ENCODE results near the gene SHROOM3.

SHROOM3 gene

DNA sequence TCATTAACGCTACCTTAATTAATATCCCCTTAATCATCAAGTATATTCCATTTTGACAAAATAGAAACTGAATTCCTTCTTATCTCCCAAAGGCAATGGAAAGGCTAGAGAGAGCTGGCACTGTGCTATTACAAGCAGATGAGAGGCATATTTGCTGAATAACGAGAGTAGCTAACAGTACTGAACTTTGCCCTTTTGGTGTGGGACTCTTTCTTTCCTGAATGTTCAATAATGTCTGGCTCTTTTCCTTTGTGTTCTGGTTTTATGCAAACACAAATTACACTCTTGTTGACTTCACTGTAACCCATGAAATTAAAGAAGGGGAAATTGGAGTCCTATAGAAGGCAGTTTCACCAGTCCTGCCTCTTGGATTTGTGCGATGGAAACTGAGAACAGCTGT is 63.5 kb downstream of the SHROOM3 start:
- no peak for DNase-seq

DNA sequence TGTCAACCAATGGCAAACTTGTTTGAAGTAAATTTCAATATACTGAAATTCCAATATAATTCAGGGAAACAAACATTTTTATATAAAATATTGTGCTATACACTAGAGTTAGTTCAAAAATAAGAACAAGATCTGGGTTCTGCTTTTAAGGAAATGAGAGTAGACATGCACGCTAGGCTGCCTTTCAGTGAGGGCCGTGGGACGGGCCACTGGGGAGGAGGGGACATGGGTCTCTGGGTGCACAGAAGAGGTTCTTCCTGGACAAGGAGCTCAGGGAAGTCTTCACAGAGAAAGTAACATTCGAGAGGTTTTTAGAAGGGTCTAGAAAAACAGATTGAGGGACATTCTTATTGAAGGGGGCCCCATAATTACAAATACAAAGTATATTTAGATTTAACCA is 64.4 kb downstream of the SHROOM3 start:
- DNase-seq, result no peak

DNA sequence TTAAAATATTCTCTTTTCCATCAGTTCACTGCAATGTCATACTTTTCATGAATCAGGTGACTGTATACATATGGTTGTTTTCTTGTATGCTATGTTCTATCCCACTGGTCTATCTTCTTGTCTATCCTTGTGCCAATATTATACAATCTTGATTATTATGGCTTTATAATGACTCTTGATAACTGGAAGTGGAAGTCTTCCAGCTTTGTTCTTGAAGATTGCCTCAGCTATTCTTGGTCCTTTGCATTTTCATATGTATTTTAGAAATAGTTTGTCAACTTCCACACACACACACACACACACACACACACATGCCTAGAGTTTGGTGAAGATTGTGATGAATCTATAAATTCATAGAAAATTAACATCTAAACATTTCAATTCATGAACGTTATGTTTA is 67.9 kb downstream of the SHROOM3 start:
- DNase-seq, result no peak

DNA sequence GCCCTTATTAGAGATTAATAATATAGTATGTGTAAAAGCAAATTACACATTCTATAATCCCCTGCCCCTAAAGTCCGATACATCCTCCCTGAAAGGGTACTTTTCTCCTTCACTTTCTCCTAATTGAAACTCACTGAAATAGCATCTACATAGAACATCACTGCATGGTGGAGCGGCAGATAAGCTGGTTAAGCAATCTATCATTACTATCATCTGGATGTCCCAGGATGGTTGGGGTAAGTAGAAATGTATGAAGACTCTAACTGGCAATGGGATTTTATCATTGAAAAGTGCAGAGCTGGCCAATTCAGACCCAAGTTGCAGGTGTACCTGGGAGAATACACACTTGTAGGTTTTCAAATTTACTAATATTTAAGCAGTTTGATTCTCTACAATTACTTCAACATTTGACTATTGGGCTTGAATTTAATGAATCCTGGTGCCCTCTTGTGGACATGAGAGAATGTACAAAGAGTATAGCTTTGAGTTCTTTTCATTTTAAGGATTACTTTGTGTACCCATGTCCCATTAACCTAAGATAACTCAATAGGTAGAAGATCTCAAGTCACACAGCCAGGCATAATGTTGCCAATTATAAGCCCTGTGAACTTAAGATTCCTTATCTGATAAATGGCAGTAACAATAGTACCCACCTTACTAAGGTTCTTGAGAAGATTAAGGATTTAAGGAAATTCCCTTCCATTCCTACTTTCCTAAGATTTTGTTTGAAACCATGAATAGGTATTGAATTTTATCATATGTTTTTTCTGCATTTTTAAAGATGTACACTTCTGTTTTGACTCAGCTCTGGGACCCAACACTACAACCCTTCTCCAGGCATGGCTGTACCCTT is 69.8 kb downstream of the SHROOM3 start:
- no peak for DNase-seq

DNA sequence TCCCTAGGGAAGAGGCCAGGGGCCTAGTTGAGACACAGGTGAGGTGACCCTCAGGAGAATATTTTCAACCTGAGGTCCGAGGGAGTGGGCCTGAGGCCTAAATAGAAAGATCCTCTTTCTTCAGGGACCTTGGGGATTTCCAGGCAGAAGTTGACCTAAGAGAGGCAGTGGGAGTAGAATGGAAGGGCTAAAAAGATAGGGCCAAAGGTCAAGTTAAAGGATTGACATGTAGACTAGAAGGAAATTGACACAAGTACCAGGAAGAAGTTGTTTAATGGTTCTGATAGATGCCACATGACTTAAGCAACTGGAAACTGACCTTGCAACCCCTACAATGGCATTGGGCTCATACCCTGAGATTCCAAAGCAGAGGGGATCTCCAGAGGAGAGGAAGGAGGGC is 76.9 kb downstream of the SHROOM3 start:
- DNase-seq, result no peak

DNA sequence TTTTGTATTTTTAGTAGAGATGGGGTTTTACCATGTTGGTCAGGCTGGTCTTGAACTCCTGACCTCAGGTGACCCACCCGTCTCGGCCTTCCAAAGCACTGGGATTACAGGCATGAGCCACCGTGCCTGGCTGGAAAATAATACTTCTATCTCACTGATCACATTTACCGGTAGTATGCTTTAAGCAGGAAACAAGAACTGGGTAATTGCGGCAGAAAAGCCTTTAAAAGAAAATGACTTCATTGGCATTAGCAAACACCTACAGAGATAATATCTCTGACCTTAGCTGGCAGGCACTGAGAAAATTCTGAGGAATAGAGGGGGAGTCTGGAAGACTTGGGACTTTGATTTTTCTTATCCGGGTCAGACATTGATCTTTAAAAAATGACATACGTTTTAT is 78.5 kb downstream of the SHROOM3 start:
- DNase-seq, result no peak

DNA sequence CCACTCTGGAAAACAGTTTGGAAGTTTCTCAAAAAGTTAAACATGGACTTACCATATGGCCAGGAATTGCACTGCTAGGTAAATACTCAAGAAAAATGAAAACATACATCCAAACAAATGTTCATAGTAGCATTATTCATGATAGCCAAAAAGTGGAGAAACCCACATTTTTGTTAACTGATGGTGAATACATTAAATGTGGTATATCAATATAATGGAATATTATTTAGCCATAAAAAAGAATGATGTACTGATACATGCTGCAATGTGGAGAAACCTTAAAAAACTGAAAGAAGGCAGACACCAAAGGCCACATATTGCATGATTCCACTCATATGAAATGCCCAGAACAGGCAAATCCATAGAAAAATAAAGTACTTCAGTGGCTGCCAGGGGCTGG is 79.1 kb downstream of the SHROOM3 start:
- no peak for DNase-seq

DNA sequence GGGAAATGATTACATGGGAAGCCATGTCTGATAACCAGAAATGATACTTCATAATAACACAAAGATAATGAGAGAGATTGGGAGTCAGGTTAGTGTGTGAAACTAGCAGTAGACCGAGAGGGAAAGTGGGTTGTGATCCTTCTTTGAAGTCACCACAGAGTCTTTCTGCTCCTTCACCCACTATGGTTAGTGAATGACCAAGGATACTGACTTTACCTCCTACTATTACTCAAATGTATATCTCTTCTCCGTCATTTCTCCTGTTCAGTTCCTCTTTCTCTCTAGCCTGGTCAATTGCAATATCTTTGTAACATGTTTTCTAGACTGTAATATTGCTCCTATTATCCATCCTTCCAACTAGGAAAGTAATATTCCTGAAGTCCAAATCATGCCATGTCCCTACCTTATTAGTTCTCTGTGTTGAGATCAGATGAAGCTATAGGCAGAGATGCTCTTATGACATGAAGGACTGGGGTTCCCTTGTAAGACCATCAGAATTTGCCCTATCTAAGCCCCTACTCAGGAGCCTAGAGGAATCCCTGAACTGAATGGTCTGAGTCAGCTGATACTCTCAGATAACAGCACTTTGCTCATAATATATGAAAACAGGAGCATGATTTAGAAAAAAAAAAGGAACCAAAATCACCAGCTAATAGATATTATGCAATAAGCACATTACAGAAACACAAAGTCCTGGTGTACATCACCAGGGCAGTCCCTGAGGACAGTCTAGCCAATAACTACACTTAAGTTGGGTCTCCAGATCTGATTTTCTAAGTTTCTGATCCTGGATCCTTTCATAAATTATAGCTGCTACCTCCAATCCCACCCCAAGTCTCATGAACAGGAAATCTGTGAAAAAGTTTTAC is 81.2 kb downstream of the SHROOM3 start:
- DNase-seq, result no peak

DNA sequence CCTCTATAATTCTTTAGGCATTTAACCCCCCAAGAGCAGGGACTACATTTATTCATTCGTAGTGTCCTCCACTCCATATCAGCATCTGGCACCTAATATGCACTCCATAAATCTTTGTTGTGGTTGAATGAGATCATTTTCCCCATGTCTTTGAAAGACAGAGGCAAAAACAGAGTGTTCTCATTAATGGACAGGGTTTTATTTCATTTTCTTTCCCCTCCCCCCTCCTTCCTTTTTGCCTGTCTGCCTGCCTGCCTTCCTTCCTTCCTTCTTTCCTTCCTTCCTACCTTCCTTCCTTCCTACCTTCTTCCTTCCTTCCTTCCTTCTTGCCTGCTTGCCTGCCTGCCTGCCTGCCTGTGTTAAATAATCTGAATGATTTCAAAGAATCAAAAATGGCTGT is 83.2 kb downstream of the SHROOM3 start:
- no peak for DNase-seq

DNA sequence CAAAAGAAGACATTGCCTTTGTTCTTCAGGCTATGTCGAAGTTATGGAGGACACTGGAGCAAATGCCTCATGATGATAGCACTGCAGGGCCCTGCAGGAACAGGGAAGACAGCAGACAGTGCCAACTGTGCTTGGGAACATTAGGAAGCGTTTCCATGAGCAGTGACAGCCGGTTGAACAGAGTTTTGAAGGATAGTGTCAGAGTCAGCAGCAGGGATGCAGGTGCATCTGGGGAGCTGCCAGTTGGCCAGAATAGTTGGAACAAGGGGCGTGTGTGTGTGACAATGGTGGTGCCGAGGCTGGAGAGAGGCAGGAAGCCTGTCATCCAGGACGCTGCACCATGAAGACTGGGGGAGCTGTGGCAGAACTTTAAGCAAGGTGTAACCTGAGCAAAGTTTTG is 88.6 kb downstream of the SHROOM3 start:
- DNase-seq, result no peak

DNA sequence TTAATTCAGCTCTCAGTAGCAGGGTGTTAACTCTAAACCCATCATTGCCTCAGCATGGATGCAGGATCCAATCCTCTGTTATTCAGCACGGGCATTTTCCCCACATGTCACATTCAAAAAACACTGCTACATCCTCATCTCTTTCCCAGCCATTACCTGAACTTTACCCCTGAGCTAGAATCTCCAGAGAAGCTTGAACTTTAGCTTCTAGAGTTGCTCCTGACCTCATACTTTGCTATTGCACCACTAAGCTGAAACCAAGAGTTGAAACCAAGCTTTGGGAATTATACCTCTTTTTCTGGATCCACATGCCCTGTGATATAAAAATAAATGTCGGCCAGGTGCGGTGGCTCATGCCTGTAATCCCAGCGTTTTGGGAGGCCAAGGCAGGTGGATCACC is 90.7 kb downstream of the SHROOM3 start:
- DNase-seq, result no peak

DNA sequence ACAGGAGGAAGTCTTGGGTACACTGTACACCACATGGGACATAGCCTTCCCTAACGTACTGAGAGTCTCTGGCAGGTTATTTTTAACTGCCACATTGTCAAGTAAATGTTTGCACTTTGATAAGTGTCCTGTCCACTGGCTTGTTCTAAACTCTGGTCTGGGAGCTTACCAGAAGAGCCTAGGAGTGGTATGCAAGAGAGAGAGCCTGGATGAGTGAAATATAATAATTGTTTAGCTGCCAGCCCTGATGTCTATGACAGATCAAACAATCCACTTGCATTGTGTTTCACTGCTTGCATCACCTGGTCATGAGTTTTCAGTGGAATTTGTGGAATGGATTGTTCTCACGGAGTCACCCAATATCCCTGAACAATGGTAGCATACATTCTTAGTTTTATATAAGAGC is 91.6 kb downstream of the SHROOM3 start:
- no peak for DNase-seq

DNA sequence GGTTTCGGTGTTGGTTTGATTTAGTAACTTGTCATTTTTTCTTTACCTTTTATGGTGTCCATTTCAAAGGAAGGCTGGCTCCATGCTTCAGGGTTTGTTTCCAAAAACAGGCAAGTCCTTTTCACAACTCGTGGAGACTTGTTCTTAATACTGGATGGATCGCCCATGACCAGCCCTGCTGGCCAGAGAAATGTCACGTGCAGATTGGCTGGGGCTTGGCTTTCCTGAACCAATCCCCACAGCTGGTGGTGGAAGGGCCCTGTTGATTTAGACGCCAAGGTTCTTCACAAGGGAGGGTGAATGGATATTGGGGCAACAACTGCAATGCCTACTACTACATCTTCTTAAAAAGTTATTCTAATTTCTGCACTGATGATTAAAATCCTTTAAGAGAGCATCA is 92.6 kb downstream of the SHROOM3 start:
- DNase-seq, result no peak

DNA sequence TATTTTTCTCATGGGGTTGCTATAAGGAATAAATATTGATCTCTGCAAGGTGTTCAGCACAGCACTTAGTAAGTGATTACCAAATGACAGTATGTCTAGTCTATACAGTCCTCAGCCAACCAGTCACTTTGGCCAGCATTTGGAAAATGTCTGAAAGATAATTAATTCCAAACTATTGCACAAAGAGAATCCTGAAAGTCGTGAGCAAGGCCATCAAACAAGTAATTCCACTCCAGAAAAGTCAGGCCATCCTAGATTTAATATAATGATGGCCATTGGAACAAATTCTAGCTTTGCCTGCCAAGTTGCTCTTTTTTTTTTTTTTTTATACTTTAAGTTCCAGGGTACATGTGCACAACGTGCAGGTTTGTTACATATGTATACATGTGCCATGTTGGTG is 96.6 kb downstream of the SHROOM3 start:
- no peak for DNase-seq

DNA sequence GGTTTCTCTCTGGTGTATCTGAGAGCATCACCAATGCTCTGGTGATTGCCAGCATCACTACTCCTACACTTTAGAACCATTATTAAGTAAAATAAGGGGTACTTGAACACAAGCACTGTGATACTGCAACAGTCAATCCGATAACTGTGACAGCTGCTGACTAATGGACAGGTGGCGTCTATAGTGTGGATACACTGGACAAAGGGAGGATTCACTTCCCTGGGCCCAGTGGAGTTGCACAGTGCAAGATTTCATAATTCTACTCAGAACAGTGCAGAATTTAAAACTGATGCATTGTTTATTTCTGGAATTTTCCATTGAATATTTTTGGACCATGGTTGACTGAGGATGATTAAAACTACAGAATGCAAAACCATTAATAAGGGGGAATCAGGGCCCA is 97.8 kb downstream of the SHROOM3 start:
- no peak for DNase-seq

DNA sequence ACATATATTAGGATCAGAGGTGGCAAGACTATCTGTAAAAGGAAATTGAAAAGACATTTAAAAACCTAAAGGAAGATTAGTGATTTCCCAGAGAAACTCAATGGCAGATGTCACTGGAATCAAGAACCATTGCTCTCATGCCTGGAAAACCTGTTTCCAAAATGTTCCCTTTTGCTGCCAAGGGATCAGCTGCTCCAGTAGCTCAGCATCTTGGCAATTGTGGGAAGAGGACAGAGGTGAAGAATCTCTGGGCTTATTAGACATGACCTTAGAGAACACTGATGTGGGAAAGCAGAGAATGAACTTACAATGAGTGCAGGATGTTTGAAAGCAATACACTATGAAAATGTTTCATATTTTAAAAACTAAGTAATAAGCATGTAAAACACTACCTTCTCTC is 98.3 kb downstream of the SHROOM3 start:
- DNase-seq, result no peak

DNA sequence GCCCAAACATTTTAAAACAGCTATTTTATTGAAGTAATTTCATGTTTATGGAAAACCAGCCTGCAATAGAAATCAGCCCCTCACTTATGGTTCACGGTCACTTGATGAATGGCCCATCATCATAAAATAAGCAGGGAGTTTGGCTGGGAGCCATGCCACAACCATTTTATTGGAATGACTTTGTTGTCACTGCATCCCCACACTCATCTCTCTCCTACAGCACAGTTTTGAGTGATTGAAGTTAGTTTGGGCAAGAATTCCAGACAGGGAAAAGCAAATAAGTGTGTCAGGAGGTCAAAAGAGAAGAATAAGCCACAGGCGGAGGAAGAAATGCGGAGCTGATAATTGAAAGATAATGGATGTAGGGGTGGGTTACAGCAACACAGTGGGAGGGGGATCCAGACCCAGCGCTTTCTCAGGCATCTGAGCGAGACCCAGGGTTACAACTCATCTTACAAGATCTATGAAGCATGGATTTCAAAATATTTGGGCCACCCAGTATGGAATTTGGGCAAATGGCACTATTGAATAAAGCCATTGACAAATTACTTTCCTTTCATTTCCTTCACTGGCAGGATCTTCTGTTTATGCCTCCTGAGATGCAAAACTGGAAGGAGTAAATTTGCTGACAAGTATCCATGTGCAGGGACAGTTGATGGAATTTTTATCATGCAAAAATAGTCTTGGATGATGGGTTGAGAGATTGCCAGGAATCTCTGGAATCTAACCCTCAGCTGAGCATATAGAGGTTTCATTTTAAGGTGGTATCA is 100.8 kb downstream of the SHROOM3 start:
- DNase-seq, result no peak

DNA sequence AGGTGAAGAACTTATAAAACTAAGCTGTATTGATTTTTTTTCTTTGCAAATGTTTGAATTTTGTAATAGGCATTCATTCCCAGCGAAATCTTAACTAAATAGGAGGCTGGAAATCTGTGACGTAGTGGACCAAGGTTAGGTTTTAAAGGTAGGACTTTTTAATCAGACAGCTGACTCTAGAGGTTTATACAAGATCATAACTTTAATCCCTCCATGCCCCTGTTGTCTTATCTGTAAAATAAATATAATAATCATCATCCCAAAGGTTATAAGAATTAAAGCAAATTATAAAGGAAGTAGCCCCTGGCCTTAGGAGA is 101.3 kb downstream of the SHROOM3 start:
- DNase-seq, result no peak

DNA sequence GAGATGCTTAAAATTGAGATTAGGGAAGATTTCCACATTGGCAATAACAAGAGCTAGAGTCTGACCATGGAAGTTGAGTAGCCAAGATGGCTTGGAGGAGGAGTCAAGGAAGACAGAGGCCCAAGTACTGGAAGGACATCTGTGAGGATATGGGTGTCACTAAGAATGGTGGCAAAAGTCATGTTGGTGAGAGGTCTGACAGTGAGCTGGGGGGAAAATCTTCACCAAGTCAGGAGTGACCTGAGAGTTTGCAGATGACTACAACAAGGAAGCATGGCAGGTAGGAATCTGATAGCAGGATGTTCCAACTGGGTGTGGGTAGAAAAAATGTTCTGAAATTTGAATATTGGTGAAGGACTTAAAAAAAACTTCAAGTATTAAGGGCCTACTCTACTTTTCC is 103.3 kb downstream of the SHROOM3 start:
- no peak for DNase-seq

DNA sequence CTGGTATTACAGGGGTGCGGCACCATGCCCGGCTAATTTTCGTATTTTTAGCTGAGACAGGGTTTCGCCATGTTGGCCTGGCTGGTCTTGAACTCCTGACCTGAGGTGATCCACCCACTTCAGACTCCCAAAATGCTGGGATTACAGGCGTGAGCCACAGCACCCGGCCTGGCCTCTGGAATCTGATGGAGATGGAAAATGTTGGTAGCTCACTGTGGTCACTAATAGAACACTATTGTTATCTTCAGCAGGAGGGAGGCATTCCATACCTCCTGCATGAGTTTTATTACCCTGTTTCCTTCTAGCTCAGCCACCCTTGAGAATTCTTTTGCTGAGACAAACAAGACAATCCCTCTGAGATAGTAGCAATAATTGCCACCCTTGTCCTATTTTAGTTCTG is 105.0 kb downstream of the SHROOM3 start:
- no peak for DNase-seq

DNA sequence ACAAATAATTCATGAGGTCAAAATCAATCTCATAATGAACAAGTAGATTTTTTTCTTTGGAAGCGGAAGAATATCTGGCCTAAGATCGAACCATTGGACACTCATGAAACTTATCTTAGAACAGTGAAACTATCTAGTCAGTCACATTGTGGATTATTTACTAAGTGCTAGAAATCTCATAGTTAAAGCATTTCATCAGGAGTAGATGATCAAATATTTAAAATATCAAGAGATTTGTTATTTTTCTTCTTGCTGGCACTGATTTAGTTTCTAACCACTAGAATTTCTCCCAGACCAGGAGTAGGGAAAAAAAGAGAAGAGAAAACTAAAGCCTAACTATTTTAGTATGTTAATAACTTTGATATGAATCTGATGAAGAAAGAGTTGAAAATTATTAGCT is 105.5 kb downstream of the SHROOM3 start:
- no peak for DNase-seq

DNA sequence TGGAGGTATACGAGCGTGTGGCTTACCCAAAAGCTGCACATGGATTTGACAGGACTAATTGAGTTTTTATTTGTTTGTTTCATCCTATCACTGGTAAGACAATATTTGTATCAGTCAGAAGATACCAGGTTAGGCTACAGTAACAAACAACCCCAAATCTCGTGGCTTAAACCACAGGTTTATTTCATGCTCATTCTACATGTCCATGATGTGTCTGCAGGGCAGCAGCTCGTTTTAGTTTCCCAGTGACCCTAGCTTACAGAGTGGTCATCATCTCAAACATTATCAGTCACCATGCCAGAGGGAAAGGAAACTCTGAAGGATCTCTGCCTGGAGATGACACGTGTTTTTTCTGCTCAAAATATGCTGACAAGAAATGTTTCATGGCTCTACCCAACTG is 108.3 kb downstream of the SHROOM3 start:
- DNase-seq, result no peak

DNA sequence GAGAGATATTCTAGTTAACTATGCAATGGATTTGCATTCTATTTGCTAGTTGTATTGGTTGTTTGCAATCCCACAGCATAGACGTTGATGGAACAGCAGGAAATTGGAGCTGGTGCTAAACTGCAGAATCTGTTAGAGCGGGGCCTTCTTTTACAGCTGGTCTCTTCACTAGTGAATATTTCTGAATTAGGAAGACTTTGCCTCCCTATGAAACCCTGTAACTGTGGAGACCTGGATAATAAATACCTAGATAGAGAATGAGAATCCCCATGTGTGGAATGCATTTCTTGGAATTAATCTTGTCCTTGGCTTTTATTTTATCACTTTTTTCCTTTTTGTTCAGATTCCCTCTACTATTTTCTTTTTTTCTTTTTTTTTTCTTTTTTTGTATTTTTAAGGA is 109.7 kb downstream of the SHROOM3 start:
- no peak for DNase-seq

All from activated CD8-positive, alpha-beta memory T cell treated with anti-CD3 and anti-CD28 coated beads for 24 hours (primary cell).